ENCODE measurements around the gene MED13L.

The MED13L gene

DNA sequence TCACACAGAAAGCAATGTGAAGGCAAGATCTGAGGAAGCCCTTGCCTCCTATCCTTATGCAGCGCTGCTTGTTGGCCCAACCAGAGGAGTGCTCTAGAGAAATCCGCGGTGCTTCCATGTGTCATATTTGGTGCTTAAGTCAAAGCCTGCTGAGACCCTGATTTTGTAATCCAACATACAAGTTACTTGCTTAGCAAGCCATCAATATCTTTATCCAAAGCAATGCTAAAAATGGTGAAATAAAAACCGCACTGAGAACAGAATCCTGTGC lies 250.0 kb downstream of the MED13L start:
- DNase-seq (ENCODE audit: low read depth, low spot score): no peak
- H3K4me3 ChIP-seq (ENCODE audit: low read length): no peak overlapping the region
- no peaks in the 10 kb centered on the region for H3K27me3 ChIP-seq (ENCODE audit: control insufficient read depth, insufficient read depth, low read length)
- no peak overlapping the region for H3K27ac ChIP-seq (ENCODE audit: low read length)
- no peaks in the 10 kb centered on the region for H3K9me3 ChIP-seq (ENCODE audit: control insufficient read depth, insufficient read depth, low read length)
- no peaks in the 10 kb centered on the region for H3K4me1 ChIP-seq (ENCODE audit: control insufficient read depth, insufficient read depth, low read length)
- no peaks in the 10 kb centered on the region for H3K36me3 ChIP-seq (ENCODE audit: control insufficient read depth, insufficient read depth, low read length)
- no CpG with 5 or more reads among the region's 4 CpGs for WGBS (ENCODE audit: insufficient coverage, insufficient read length)

DNA sequence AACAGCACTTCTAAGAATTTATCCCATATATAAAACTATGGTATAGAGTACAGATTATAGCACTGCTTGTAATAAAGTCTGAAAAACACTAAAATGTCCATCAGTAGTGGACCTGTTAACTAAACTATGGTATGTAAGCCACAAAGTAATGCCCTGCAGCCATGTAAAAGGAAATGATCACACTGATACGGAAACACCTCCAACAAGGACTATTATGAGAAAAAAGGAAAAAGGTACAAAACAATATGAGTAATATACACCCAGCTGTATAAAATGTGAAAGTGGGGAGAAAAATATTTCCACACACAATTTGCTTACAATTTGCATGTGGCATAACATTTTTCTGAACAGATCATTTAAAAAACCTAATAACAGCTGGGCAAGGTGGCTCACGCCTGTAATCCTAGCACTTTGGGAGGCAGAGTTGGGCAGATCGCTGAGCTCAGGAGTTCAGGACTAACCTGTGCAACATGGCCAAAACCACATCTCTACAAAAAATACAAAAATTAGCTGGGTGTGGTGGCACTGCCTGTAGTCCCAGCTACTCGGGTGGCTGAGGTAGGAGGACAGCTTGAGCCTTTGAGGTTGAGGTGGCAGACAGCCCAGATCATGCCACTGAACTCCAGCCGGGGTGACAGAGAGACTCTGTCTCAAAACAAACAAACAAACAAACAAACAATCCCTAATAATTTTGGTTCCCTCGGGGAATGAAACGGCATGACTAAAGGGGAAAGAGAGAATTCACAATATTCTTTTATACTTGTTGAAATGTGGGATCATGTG lies 250.5 kb downstream of the MED13L start:
- Histone ChIP-seq H3K9me3 (ENCODE audit: control insufficient read depth, insufficient read depth, low read length) (no peaks in the 10 kb centered on the region), H3K27me3 (ENCODE audit: control insufficient read depth, insufficient read depth, low read length) (no peaks in the 10 kb centered on the region), H3K27ac (ENCODE audit: low read length) (no peak overlapping the region), H3K4me1 (ENCODE audit: control insufficient read depth, insufficient read depth, low read length) (no peaks in the 10 kb centered on the region), H3K4me3 (ENCODE audit: low read length) (no peak overlapping the region), H3K36me3 (ENCODE audit: control insufficient read depth, insufficient read depth, low read length) (no peaks in the 10 kb centered on the region)
- no CpG with 5 or more reads among the region's 7 CpGs for WGBS (ENCODE audit: insufficient coverage, insufficient read length)
- DNase-seq (ENCODE audit: low read depth, low spot score): no peak

- no peaks in the 10 kb centered on the region for H3K9me3 ChIP-seq (ENCODE audit: control insufficient read depth, insufficient read depth, low read length)
- H3K36me3 ChIP-seq (ENCODE audit: control insufficient read depth, insufficient read depth, low read length): no peaks in the 10 kb centered on the region
- no peak overlapping the region for H3K4me3 ChIP-seq (ENCODE audit: low read length)
- no peaks in the 10 kb centered on the region for H3K27me3 ChIP-seq (ENCODE audit: control insufficient read depth, insufficient read depth, low read length)
- no peaks in the 10 kb centered on the region for H3K4me1 ChIP-seq (ENCODE audit: control insufficient read depth, insufficient read depth, low read length)
- no peak overlapping the region for H3K27ac ChIP-seq (ENCODE audit: low read length)
- DNase-seq (ENCODE audit: low read depth, low spot score): no peak
These were observed 251.1 kb downstream of the MED13L start for GRCh38 chr12:116026346-116026745.

GRCh38 chr12:116024769-116025168 lies 252.7 kb downstream of the MED13L start:
- H3K27me3 ChIP-seq (ENCODE audit: control insufficient read depth, insufficient read depth, low read length): no peaks in the 10 kb centered on the region
- no peaks in the 10 kb centered on the region for H3K4me1 ChIP-seq (ENCODE audit: control insufficient read depth, insufficient read depth, low read length)
- no peak for DNase-seq (ENCODE audit: low read depth, low spot score)
- no CpG with 5 or more reads among the region's 2 CpGs for WGBS (ENCODE audit: insufficient coverage, insufficient read length)
- no peak overlapping the region for H3K27ac ChIP-seq (ENCODE audit: low read length)
- no peaks in the 10 kb centered on the region for H3K36me3 ChIP-seq (ENCODE audit: control insufficient read depth, insufficient read depth, low read length)
- no peak overlapping the region for H3K4me3 ChIP-seq (ENCODE audit: low read length)
- H3K9me3 ChIP-seq (ENCODE audit: control insufficient read depth, insufficient read depth, low read length): no peaks in the 10 kb centered on the region

DNA sequence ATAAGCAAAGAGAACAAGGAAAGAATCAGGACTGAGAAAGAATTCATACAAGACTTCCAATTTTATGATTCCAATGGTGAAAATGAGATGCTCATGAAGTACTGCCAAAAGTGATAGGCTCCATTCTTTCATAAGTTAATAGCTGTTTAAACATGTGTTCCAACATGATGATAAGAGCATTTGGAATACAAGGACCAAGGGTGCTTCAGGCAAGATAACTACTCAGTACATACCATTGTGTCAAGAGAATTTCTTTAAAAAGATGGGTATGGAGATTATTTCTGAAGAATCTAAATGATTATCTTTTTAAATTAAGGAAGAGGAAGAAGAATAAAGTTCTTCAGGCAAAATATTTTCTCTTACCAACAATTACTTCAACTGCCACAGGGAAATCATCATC lies 258.1 kb downstream of the MED13L start:
- no peaks in the 10 kb centered on the region; the same call in 1 of the 2 replicates for H3K36me3 ChIP-seq (ENCODE audit: control insufficient read depth, insufficient read depth, low read length)
- no peaks in the 10 kb centered on the region for H3K27me3 ChIP-seq (ENCODE audit: control insufficient read depth, insufficient read depth, low read length)
- no peak overlapping the region for H3K27ac ChIP-seq (ENCODE audit: low read length)
- H3K4me3 ChIP-seq (ENCODE audit: low read length): no peak overlapping the region
- H3K9me3 ChIP-seq (ENCODE audit: control insufficient read depth, insufficient read depth, low read length): no peaks in the 10 kb centered on the region
- no peak for DNase-seq (ENCODE audit: low read depth, low spot score)
- H3K4me1 ChIP-seq (ENCODE audit: control insufficient read depth, insufficient read depth, low read length): no peaks in the 10 kb centered on the region

DNA sequence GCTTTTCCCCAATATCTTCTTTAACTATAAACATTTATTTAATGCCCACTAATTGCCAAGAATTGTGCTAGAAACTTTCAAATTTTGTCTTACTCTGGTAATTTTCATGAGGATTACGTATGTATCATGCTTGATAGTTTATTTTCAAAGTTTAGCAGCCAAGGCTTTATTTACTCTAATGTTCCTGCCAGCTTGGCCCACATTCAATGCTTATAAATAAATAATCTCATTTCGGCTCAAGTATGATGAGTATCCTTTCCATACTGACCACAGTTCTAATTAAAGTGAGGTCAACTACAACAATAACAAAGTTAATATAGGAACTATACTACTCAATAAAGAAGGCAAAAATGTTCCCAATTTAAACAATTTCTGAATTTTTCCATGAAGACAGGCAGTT lies 259.2 kb downstream of the MED13L start:
- no peaks in the 10 kb centered on the region; the same call in 1 of the 2 replicates for H3K36me3 ChIP-seq (ENCODE audit: control insufficient read depth, insufficient read depth, low read length)
- H3K9me3 ChIP-seq (ENCODE audit: control insufficient read depth, insufficient read depth, low read length): no peaks in the 10 kb centered on the region
- H3K27me3 ChIP-seq (ENCODE audit: control insufficient read depth, insufficient read depth, low read length): no peaks in the 10 kb centered on the region
- DNase-seq (ENCODE audit: low read depth, low spot score): no peak
- no CpG with 5 or more reads among the region's 2 CpGs for WGBS (ENCODE audit: insufficient coverage, insufficient read length)
- no peak overlapping the region for H3K27ac ChIP-seq (ENCODE audit: low read length)
- no peaks in the 10 kb centered on the region for H3K4me1 ChIP-seq (ENCODE audit: control insufficient read depth, insufficient read depth, low read length)
- no peak overlapping the region for H3K4me3 ChIP-seq (ENCODE audit: low read length)

- DNase-seq (ENCODE audit: low read depth, low spot score): no peak
- no peak overlapping the region for H3K4me3 ChIP-seq (ENCODE audit: low read length)
- H3K36me3 ChIP-seq (ENCODE audit: control insufficient read depth, insufficient read depth, low read length): no peaks in the 10 kb centered on the region; the same call in 1 of the 2 replicates
- H3K27ac ChIP-seq (ENCODE audit: low read length): no peak overlapping the region
- WGBS (ENCODE audit: insufficient coverage, insufficient read length): no CpG with 5 or more reads among the region's 1 CpG
- no peaks in the 10 kb centered on the region for H3K9me3 ChIP-seq (ENCODE audit: control insufficient read depth, insufficient read depth, low read length)
- H3K4me1 ChIP-seq (ENCODE audit: control insufficient read depth, insufficient read depth, low read length): no peaks in the 10 kb centered on the region
- no peaks in the 10 kb centered on the region for H3K27me3 ChIP-seq (ENCODE audit: control insufficient read depth, insufficient read depth, low read length)
These were observed 262.0 kb downstream of the MED13L start for GRCh38 chr12:116015525-116015924.

- Histone ChIP-seq H3K9me3 (ENCODE audit: control insufficient read depth, insufficient read depth, low read length) (no peaks in the 10 kb centered on the region), H3K27me3 (ENCODE audit: control insufficient read depth, insufficient read depth, low read length) (no peaks in the 10 kb centered on the region), H3K27ac (ENCODE audit: low read length) (no peak overlapping the region), H3K36me3 (ENCODE audit: control insufficient read depth, insufficient read depth, low read length) (peaks cover 5% of the 10 kb centered on the region; the same call in 1 of the 2 replicates), H3K4me3 (ENCODE audit: low read length) (no peak overlapping the region), H3K4me1 (ENCODE audit: control insufficient read depth, insufficient read depth, low read length) (no peaks in the 10 kb centered on the region)
- no CpG with 5 or more reads among the region's 3 CpGs for WGBS (ENCODE audit: insufficient coverage, insufficient read length)
- DNase-seq (ENCODE audit: low read depth, low spot score): no peak
These were observed 264.7 kb downstream of the MED13L start for GRCh38 chr12:116012757-116013156.

DNA sequence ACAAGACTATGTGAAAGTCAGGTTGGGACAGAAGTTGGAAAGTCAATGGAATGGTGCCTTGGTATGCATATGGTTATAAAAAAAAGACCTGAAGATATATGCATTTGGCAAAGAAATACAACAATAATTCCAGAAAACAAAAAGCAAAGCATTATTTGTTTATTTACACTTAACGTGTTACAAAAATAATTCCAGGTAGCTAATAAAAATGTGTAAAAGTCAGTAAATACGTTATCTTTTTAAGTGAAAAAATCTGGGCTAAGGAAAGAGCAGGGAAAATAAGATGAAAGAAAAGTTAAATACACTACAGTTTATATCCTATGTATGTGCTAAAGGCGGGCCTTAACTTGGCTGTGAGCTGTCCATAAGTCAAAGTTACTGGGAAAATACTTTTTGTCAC lies 266.3 kb downstream of the MED13L start:
- H3K4me3 ChIP-seq (ENCODE audit: low read length): no peak overlapping the region
- WGBS (ENCODE audit: insufficient coverage, insufficient read length): no CpG with 5 or more reads among the region's 3 CpGs
- H3K9me3 ChIP-seq (ENCODE audit: control insufficient read depth, insufficient read depth, low read length): no peaks in the 10 kb centered on the region
- no peaks in the 10 kb centered on the region for H3K4me1 ChIP-seq (ENCODE audit: control insufficient read depth, insufficient read depth, low read length)
- H3K27ac ChIP-seq (ENCODE audit: low read length): no peak overlapping the region
- DNase-seq (ENCODE audit: low read depth, low spot score): no peak
- H3K36me3 ChIP-seq (ENCODE audit: control insufficient read depth, insufficient read depth, low read length): peaks cover 5% of the 10 kb centered on the region; the same call in 1 of the 2 replicates
- no peaks in the 10 kb centered on the region for H3K27me3 ChIP-seq (ENCODE audit: control insufficient read depth, insufficient read depth, low read length)

GRCh38 chr12:116010467-116010866 lies 267.0 kb downstream of the MED13L start:
- Histone ChIP-seq H3K4me3 (ENCODE audit: low read length) (no peak overlapping the region), H3K9me3 (ENCODE audit: control insufficient read depth, insufficient read depth, low read length) (no peaks in the 10 kb centered on the region), H3K4me1 (ENCODE audit: control insufficient read depth, insufficient read depth, low read length) (no peaks in the 10 kb centered on the region), H3K27me3 (ENCODE audit: control insufficient read depth, insufficient read depth, low read length) (no peaks in the 10 kb centered on the region), H3K36me3 (ENCODE audit: control insufficient read depth, insufficient read depth, low read length) (peaks cover 5% of the 10 kb centered on the region; the same call in 1 of the 2 replicates), H3K27ac (ENCODE audit: low read length) (no peak overlapping the region)
- DNase-seq (ENCODE audit: low read depth, low spot score): no peak
- no CpG with 5 or more reads among the region's 3 CpGs for WGBS (ENCODE audit: insufficient coverage, insufficient read length)

DNA sequence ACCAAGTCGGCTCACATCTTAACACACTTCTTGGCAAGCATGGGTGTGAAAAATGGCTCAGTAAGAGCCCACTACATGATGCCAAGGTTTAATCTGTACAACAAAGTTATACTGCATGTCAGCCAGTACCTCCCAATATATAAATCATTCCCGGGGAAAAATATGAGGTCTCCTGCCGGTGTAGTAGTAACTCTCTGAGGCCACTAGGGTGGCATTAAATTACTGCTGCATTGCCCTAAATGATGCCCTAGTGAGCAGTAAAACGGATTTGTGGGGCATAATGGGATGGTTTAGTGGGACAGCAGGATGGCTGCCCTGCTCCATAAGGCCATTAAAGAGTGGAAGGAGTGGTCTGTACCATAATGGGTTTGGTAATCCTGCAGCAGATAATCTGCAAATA lies 267.7 kb downstream of the MED13L start:
- WGBS (ENCODE audit: insufficient coverage, insufficient read length): no CpG with 5 or more reads among the region's 4 CpGs
- DNase-seq (ENCODE audit: low read depth, low spot score): no peak
- no peaks in the 10 kb centered on the region for H3K27me3 ChIP-seq (ENCODE audit: control insufficient read depth, insufficient read depth, low read length)
- no peaks in the 10 kb centered on the region for H3K9me3 ChIP-seq (ENCODE audit: control insufficient read depth, insufficient read depth, low read length)
- H3K4me1 ChIP-seq (ENCODE audit: control insufficient read depth, insufficient read depth, low read length): no peaks in the 10 kb centered on the region
- peaks cover 5% of the 10 kb centered on the region; the same call in 1 of the 2 replicates for H3K36me3 ChIP-seq (ENCODE audit: control insufficient read depth, insufficient read depth, low read length)
- H3K27ac ChIP-seq (ENCODE audit: low read length): no peak overlapping the region
- H3K4me3 ChIP-seq (ENCODE audit: low read length): no peak overlapping the region

All from iPS DF 6.9 (cell line).